ENCODE data around the gene CPT1B. TPM values are rescaled to one million over a fixed set of nuclear protein-coding genes. Genes with fewer than 3 reads are reported as not detected.

CPT1B gene
- total and polyA plus RNA-seq, 2 donors (not counting 3 experiments of a cell fraction or from before 2014, with no cell fraction given) = 7.1 TPM

DNA sequence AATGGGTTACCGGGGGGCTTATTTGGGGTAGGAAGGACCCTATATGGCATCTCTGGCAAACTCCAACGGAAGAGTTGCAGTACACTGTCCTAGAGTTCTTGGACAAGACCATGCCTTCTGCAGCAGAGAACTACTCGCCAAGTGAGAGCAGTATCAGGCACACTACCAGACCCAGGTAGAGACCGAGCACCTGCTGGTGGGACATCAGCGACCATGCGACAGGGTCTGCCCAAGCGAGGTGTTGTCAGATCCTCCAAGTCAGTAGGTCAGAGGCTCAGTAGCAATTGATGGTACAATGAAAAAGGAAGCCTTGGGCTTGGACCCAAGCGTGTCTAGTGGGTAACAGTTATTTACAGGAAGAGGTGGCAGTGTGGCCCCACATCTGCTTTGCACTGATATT lies 7.6 kb upstream of the CPT1B start:
- Histone ChIP-seq H3K36me3 (ENCODE audit: control insufficient read depth in 2 of 2, extremely low read depth in 1 of 2, insufficient read depth in 2 of 2, low read length in 2 of 2) (no peaks in the 10 kb centered on the region), H3K27ac (ENCODE audit: insufficient read depth, low read depth, low read length) (no peak overlapping the region), H3K9me3 (replicated peaks; ENCODE audit: control insufficient read depth, insufficient read depth, low read length) (no peaks in the 10 kb centered on the region), H3K4me2 (ENCODE audit: insufficient read depth, low read length) (no peak overlapping the region), H3K9me1 (replicated peaks; ENCODE audit: control insufficient read depth, extremely low read depth, insufficient read depth, low read length) (no peaks in the 10 kb centered on the region), H3K79me2 (ENCODE audit: control insufficient read depth, insufficient read depth, low read length) (peaks cover 8% of the 10 kb centered on the region), H2AFZ (ENCODE audit: low read depth, low read length) (no peak overlapping the region), H3K9ac (replicated peaks; ENCODE audit: extremely low read depth, insufficient read depth, low read length) (no peak overlapping the region), H3K4me1 (ENCODE audit: control insufficient read depth, extremely low read depth, insufficient read depth, low read length) (peaks cover 13% of the 10 kb centered on the region), H4K20me1 (replicated peaks; ENCODE audit: control insufficient read depth, extremely low read depth, insufficient read depth, low read length) (no peaks in the 10 kb centered on the region), H3K4me3 (replicated peaks in 1 of 3; ENCODE audit: insufficient read depth in 1 of 3, low read depth in 1 of 3, low read length in 3 of 3) (no peak overlapping the region), H3K27me3 (ENCODE audit: control insufficient read depth in 2 of 2, insufficient read depth in 2 of 2, low read length in 2 of 2) (peaks cover 7 to 9% of the 10 kb centered on the region in 2 experiments)
- ChIA-PET POLR2A (no interaction called here), CTCF (no interaction called here)
- FAIRE-seq (no peak), DNase-seq (ENCODE audit: low read depth, low spot score) (no peak)
- intact Hi-C loops (cut with micrococcal nuclease) = no loop called here
- dilution Hi-C loops (cut with MboI; ENCODE audit: extremely low pct_ligation_motif_present, low sequenced_read_pairs) = no loop called here
- BruUV-seq (replicated peaks) = no TSS peak
- TF ChIP-seq FOS (IDR thresholded peaks at IDR 0.05; ENCODE audit: borderline replicate concordance, insufficient read depth, low read length) = no peak
- no peak for TF ChIP-seq POLR2A (IDR thresholded peaks at IDR 0.05; ENCODE audit: low read depth, low read length)

DNA sequence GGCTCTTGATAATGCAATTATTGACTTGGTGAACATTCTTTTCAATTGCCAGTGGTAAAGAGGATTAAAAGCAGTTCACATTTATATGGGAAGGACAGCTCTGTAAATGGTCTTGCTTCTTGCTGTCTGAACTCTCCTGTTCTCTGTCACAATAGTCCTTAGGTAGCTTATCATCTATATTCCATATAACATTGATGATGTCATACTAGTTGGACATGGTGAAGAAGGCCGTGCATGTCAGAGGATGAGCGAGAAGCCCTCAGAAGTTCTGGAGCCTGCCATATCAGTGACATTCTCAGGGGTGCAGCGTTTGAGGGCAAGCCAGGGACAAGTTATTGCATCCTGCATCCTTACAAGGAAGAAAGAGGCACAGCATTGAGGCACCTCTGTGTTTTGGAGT lies 7.0 kb upstream of the CPT1B start:
- H2AFZ ChIP-seq (ENCODE audit: low read depth, low read length) = no peak overlapping the region
- no peaks in the 10 kb centered on the region for H4K20me1 ChIP-seq (replicated peaks; ENCODE audit: control insufficient read depth, extremely low read depth, insufficient read depth, low read length)
- H3K9ac ChIP-seq (replicated peaks; ENCODE audit: extremely low read depth, insufficient read depth, low read length) = no peak overlapping the region
- no peak overlapping the region for H3K4me3 ChIP-seq (replicated peaks in 1 of 3; ENCODE audit: insufficient read depth in 1 of 3, low read depth in 1 of 3, low read length in 3 of 3)
- H3K4me2 ChIP-seq (ENCODE audit: insufficient read depth, low read length) = no peak overlapping the region
- DNase-seq (ENCODE audit: low read depth, low spot score) (no peak), FAIRE-seq (no peak)
- CTCF ChIA-PET = no interaction called here
- intact Hi-C loops (cut with micrococcal nuclease) (no loop called here), dilution Hi-C loops (cut with MboI; ENCODE audit: extremely low pct_ligation_motif_present, low sequenced_read_pairs) (no loop called here)
- H3K9me1 ChIP-seq (replicated peaks; ENCODE audit: control insufficient read depth, extremely low read depth, insufficient read depth, low read length) = no peaks in the 10 kb centered on the region
- peaks cover 8% of the 10 kb centered on the region for H3K79me2 ChIP-seq (ENCODE audit: control insufficient read depth, insufficient read depth, low read length)
- TF ChIP-seq POLR2AphosphoS5 (IDR thresholded peaks at IDR 0.05; ENCODE audit: insufficient read depth, low read depth, low read length) = no peak
- no TSS peak for BruUV-seq (replicated peaks)
- H3K36me3 ChIP-seq (ENCODE audit: control insufficient read depth in 2 of 2, extremely low read depth in 1 of 2, insufficient read depth in 2 of 2, low read length in 2 of 2) = peaks cover 0 to 3% of the 10 kb centered on the region in 2 experiments
- no peak overlapping the region for H3K27ac ChIP-seq (ENCODE audit: insufficient read depth, low read depth, low read length)
- POLR2A ChIA-PET = no interaction called here
- H3K4me1 ChIP-seq (ENCODE audit: control insufficient read depth, extremely low read depth, insufficient read depth, low read length) = peaks cover 13% of the 10 kb centered on the region
- peaks cover 5 to 6% of the 10 kb centered on the region in 2 experiments for H3K27me3 ChIP-seq (ENCODE audit: control insufficient read depth in 2 of 2, insufficient read depth in 2 of 2, low read length in 2 of 2)
- no peaks in the 10 kb centered on the region for H3K9me3 ChIP-seq (replicated peaks; ENCODE audit: control insufficient read depth, insufficient read depth, low read length)

All from endothelial cell of umbilical vein (primary cell).